Measurements from ENCODE around the gene PALM2AKAP2. TPM values are rescaled to one million over a fixed set of nuclear protein-coding genes. Genes with fewer than 3 reads are reported as not detected.
"Not testable (repeated sequence)": the region's sequence is repeated elsewhere in the genome, so short reads cannot be mapped to it uniquely, and the experiment has no call there.

PALM2AKAP2 gene
- total RNA-seq, 1 donor from 2014 or later, result 87.5 TPM

DNA sequence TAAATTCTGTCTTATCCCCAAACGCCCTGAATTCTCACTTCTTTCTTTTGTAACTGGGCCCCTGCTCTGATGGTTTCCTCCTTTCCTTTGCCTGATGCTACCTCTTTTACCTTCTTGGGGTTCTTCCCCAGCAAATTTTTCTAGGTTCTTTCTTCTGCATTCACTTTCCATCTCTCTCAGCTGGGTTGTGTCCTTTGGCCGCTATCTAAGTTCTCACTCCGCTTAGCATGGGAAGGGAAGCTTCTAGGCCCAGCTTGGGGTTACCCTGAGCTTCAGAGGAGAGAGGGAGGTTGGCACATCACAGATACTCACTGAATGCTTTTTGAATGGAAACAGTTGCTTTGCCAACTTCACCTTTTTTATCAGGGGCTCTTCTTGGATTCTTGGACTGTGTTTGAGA, 17.0 kb downstream of the PALM2AKAP2 start:
- DNase-seq (no peak), ATAC-seq (ENCODE audit: poor library complexity) (no peak)
- intact Hi-C loops (cut with DNase I), result no loop called here

DNA sequence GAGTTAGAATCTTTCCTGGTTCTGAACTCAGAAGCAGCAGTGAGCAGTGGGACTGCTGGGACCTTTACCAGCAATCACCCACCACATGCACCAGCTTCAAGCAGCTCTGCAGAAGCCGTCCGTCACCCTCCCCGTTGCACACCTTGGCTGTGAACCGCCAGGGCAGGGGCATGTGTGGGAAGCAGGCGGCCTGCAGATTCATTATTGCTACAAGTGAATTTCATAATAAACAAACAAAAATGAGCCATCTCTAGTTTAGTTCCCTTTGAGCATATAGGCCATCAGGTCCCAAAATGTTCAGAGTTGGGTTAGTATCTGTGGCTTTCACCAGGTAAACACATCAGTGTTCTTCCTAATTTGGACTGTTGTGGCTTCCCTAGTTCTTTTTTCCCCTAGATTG, 17.5 kb downstream of the PALM2AKAP2 start:
- no peak for ATAC-seq (ENCODE audit: poor library complexity)
- intact Hi-C loops (cut with DNase I), result no loop called here
- no peak for DNase-seq

- intact Hi-C loops (cut with DNase I), result no loop called here
- DNase-seq (no peak), ATAC-seq (ENCODE audit: poor library complexity) (no peak)
These were observed 19.1 kb downstream of the PALM2AKAP2 start for GRCh38 chr9:109799141-109799540.

- ATAC-seq (ENCODE audit: poor library complexity) (peak; percentile 20), DNase-seq (no peak)
- intact Hi-C loops (cut with DNase I), result no loop called here
These were observed 19.8 kb downstream of the PALM2AKAP2 start for GRCh38 chr9:109799792-109800191.

- DNase-seq, result peak; percentile 58
- peak; percentile 58 for ATAC-seq (ENCODE audit: poor library complexity)
- intact Hi-C loops (cut with DNase I), result no loop called here
These were observed 21.5 kb downstream of the PALM2AKAP2 start for GRCh38 chr9:109801484-109801883.

DNA sequence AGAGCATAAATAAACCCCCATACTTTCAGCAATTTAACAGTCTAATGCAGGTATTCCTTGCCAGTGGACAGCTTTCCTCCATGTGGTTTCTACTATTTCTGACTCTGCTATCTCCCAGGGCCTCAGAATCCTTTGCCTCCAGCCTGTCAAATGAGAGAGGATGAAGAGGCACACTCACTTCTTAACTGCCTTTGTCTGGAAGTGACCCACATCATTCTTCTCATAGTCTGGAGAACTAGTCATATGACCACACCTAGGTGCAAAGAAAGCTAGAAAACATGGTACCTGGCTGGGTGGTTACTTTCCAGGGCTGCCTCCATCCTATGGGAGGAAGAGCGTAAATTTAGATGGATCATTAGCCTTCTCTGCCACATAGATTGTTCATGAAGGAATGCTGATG, 22.5 kb downstream of the PALM2AKAP2 start:
- intact Hi-C loops (cut with DNase I), result no loop called here
- DNase-seq, result no peak
- ATAC-seq (ENCODE audit: poor library complexity), result no peak

DNA sequence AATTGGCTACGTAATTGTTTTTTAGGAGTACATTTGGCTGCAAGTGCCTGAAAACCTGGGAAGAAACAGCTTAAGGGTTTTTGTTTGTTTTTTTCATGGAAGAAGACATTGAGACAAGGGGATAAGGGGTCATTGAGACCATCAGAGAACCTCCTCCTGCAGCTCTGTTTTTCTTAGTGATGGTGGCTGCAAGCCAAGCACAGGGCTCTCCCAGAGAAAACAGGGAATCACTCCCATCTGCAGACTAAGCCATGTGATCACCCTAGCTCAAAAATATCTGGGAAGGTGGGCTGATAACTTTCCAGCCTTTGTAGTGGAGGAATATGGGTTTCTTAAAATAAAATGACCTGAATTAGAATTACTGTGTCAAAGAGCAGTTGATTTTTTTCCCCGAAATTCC, 25.1 kb downstream of the PALM2AKAP2 start:
- ATAC-seq (ENCODE audit: poor library complexity), result peak; percentile 26
- intact Hi-C loops (cut with DNase I), result no loop called here

GRCh38 chr9:109806506-109807115, 26.6 kb downstream of the PALM2AKAP2 start:
- DNase-seq, result no peak
- intact Hi-C loops (cut with DNase I), result no loop called here
- ATAC-seq (ENCODE audit: poor library complexity), result peak; percentile 73

More for the DNA sequence above, 25.1 kb downstream of the PALM2AKAP2 start:
- DNase-seq, result peak; percentile 51

DNA sequence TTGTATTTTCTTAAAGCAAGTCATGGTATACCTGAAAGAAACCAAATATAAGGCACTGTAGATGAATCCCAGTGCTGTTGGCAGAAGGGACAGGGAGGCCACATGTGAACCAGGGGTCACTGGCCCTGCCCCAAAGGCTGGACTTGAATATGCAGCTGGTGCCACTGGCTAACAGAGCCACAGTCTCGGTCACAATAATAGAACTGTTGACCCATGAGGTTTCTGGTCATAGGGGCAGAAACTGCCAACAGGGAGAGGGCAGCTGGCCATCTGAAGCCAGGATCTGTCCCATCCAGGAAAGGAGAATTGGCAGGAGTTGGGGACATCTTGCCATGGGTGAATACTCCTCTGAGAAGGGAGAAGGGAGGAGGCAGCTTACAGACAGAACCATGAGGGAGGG, 31.9 kb downstream of the PALM2AKAP2 start:
- no peak for DNase-seq
- no peak for ATAC-seq (ENCODE audit: poor library complexity)
- intact Hi-C loops (cut with DNase I), result no loop called here

DNA sequence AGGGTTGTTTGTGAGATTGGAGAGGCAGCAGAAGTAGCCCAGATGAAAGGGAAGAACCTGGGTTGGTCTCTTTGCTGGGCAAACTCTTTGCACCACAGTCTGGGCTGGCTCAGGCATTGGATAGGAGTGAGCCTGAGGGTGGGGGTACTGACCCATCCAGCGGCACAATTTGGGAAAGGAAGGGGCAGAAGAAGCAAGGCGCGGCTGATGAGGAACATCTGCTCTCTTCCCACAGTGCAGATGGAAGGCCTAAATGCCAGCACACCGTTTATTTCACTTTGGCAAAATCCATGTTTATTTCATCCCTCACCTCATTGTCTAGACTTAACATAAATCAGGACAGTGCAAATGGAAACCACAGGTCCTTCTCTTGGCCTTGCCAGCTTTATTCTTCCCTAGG, 32.3 kb downstream of the PALM2AKAP2 start:
- intact Hi-C loops (cut with DNase I), result no loop called here
- ATAC-seq (ENCODE audit: poor library complexity) (no peak), DNase-seq (no peak)

GRCh38 chr9:109812818-109813281, 32.9 kb downstream of the PALM2AKAP2 start:
- ATAC-seq (ENCODE audit: poor library complexity), result no peak
- DNase-seq, result no peak
- intact Hi-C loops (cut with DNase I), result no loop called here

- intact Hi-C loops (cut with DNase I), result no loop called here
- no peak for ATAC-seq (ENCODE audit: poor library complexity)
These were observed 33.3 kb downstream of the PALM2AKAP2 start for GRCh38 chr9:109813303-109813702.

DNA sequence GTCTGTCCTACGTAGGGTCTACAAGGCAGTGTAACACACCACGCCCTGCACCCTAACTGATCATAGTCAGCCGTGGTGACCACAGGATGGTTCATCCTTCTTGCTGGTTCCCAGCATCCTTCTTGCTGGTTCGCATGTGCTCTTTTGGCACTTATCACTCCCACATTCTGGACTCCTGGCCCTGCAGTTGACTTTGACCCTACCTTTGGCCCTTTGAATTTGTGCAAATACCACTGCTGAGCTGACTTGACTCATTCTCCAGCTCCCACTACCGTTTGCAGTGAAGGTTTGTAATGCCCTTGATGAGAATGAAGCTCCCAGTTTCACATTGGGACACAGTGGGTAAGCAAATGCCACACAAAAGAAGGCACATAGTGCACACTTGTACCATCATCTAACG, 33.8 kb downstream of the PALM2AKAP2 start:
- ATAC-seq (ENCODE audit: poor library complexity) (no peak), DNase-seq (no peak)
- intact Hi-C loops (cut with DNase I), result no loop called here

More at GRCh38 chr9:109813303-109813702, 33.3 kb downstream of the PALM2AKAP2 start:
- no peak for DNase-seq

GRCh38 chr9:109815366-109815947, 35.5 kb downstream of the PALM2AKAP2 start:
- no peak for DNase-seq
- intact Hi-C loops (cut with DNase I), result no loop called here

GRCh38 chr9:109816490-109816889, 36.5 kb downstream of the PALM2AKAP2 start:
- ATAC-seq (ENCODE audit: poor library complexity) (peak; percentile 75), DNase-seq (no peak)
- intact Hi-C loops (cut with DNase I), result loop anchor here (2.0 kb wide), 1 partner anchor 242 kb away; no protein-coding TSS in a partner anchor

More at GRCh38 chr9:109815366-109815947, 35.5 kb downstream of the PALM2AKAP2 start:
- no peak for ATAC-seq (ENCODE audit: poor library complexity)

DNA sequence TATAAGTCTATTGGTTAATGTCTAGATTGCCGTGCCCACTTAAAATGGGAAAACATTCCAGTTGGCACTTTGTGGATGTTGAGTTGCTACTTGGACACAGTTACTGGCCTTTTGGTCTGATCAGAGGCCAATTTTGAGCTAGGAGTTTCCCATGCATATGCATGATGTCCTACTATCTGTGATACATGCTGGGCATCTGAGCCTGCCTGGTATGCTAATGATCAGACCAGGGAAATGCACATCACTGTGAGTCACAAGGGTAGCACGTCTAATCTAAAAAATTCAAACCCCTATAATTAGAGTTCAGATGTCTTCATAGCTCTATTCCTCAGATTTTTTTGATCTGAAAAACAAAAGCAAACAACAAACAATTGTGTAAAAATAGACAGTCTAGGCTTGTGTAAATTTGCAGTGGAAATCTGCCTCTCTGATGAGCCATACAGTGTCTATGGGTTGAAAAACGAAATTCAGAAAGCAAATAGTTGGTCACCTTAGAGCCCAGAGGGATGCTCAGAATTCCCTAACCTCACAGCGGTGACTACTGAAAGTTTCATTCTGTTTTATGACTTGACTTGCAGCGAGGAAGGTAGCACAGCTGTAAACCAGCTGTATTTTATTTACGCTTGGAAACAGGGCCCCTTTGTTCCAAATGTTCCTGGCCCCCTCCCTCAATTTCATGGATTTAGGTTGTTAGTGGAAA, 37.3 kb downstream of the PALM2AKAP2 start:
- intact Hi-C loops (cut with DNase I), result loop anchor here (2.0 kb wide), 1 partner anchor 242 kb away; no protein-coding TSS in a partner anchor
- peak; percentile 40 for ATAC-seq (ENCODE audit: poor library complexity)
- DNase-seq, result no peak

DNA sequence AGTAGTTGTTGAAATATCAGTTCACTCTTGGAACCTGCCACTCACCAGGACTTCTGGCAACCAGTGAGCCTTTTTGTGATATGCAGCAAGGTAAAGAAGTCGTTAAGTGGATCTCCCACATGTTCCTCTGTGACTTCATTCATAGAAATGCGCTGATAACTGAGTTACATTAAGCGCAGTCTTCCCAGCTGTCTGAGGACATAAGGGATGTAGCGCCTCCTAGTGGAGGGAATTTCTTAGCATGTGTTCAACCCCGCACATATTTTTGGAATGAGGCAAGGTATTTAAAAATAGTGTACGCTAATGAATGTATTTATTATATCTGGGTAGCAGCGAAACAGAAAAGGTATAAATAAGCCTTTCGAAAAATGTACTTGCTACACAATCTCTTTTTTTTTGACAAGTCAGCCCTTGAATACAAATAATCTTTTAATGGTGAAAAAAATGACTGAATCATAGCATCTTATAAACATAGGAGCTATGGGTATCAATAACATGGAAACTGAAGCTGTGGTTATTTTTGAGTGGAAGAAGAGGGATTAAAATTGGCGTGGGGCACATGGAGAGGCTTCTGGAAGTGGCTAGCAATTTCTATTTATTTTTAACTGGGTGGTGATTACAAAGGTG, 38.0 kb downstream of the PALM2AKAP2 start:
- DNase-seq, result no peak
- ATAC-seq (ENCODE audit: poor library complexity), result peak; percentile 90
- intact Hi-C loops (cut with DNase I), result loop anchor here (2.0 kb wide), 1 partner anchor 243 kb away; no protein-coding TSS in a partner anchor

DNA sequence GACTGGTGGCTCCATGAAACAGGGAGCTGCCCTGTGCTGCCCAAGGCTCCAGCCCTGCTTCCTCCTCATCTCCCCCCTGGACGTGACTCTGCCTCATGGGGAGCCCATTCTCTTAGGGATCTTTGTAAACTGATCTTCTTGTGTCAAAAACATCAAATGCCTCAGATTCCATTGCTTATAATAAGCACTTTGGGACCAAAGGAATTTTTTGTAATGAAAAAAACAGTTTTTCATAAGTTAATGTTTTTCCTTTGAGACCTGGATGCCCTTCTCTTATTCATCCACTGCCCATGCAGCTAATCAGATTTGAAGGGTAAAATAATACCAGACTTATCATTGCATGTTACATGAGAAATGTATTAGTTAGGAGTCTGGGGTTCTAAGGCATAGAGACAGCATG, 41.7 kb downstream of the PALM2AKAP2 start:
- DNase-seq, result no peak
- no peak for ATAC-seq (ENCODE audit: poor library complexity)
- intact Hi-C loops (cut with DNase I), result no loop called here

GRCh38 chr9:109825383-109825782, 45.4 kb downstream of the PALM2AKAP2 start:
- DNase-seq; intact Hi-C loops (cut with DNase I); ATAC-seq (ENCODE audit: poor library complexity): not testable (repeated sequence)

All from Right ventricle myocardium superior (tissue), 1 donor.